A549 treated with AZD9567 at 1 μM for 4 hours (cell line): ENCODE data around the gene GGCX. TPM values are rescaled to one million over a fixed set of nuclear protein-coding genes. Genes with fewer than 3 reads are reported as not detected.

Source experiments
- total RNA-seq: library from RNA; stranded (reverse); fragments of 200-300 nt; extraction: Qiagen RNA extraction; gene quantifications from 5 replicates; pipeline ENCODE4 v1.2.3, GENCODE V29; 2022; ENCODE audit not compliant: insufficient read depth

GGCX gene
- 37.0 to 44.7 TPM (median 43.0 TPM) in 5 replicates for total RNA-seq

DNA sequence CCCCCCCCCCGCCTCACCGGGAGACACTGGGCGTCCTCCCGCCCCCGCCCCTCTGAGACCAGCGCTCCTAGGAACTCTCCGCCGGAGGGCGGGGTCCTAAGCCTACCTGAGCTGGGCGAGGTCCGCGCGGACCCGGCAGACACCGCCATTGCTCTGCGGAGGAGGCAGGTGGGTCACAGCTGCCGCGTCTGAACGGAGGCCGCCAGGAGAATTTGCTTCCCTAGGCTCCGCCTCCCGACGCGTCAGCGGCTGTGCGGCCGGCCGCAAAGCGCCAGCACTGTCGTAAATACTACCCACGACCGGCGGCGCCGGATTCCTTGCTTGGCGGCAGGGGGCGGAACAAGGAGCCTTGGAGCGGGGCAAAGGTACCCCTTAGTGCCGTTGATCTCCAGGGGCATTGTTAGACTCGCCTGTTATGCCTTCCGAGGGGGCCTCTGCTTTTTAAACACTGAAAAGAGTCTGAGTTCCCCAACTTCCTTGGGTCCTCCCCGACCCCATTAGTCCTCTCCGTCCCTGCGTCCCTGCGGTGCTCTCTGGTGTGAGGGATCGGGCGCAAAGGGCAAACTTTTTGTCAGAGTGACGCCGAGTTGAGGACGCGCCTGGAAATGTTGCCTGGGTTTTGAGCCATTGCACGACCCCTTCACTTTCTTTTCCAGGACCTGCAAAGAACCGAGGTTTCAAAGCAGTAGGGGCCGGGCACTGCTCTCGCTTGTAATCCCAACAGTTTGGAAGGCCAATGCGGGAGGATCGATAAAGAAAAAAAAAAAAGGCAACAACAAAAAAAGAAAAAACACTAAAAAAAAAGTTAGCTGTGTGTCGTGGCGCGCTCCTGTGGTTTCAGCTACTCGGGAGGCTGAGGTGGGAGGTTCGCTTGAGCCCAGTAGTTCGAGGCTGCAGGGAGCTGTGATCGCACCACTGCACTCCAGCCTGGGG lies at the start of gene GGCX:
GGCX (minus strand) TSS at position 214 of the 933 bp plus-strand sequence; CDS start at position 149, 65 bp downstream.

DNA sequence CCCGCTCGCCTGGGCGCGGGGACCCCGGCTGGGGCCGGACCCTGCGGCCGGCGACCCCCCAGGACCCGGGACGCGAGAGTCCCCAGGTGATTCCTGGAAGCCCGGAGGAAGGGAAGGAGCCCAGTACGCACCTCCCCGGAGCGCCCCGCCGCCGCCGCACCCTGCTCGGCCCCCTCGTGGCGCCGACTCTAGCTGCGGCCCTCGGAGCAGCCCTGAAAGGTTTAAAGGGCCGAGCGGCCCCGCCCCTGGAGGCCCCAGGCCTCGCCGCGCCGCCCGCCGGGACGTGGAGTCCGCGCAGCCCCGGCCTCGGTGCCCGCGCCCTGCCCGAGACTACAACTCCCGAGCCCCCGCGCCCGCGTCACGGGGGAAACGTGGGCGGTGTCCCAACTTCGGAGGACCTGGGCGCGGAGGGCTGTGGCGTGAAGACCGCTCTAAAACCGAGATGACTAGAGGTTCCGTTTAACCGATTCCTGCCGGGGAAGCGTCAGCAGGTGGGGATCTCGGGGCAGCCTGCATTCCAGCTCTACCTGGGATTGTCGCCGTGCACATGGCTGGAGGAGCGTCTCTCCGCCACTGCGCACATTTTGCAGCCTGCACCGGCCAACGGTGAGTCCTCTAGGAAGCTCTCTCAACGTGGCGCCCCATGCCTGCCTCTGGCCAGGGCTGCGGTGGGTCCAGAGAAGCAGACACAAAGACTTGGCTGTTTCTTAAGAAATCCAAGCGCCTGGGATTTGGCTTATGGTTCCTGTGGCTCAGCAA lies 41.4 kb upstream of the GGCX start, which contains the start of gene TMEM150A:
TMEM150A (minus strand) TSS at position 223 of the 759 bp plus-strand sequence. CDS start 750 bp downstream, outside the sequence.

DNA sequence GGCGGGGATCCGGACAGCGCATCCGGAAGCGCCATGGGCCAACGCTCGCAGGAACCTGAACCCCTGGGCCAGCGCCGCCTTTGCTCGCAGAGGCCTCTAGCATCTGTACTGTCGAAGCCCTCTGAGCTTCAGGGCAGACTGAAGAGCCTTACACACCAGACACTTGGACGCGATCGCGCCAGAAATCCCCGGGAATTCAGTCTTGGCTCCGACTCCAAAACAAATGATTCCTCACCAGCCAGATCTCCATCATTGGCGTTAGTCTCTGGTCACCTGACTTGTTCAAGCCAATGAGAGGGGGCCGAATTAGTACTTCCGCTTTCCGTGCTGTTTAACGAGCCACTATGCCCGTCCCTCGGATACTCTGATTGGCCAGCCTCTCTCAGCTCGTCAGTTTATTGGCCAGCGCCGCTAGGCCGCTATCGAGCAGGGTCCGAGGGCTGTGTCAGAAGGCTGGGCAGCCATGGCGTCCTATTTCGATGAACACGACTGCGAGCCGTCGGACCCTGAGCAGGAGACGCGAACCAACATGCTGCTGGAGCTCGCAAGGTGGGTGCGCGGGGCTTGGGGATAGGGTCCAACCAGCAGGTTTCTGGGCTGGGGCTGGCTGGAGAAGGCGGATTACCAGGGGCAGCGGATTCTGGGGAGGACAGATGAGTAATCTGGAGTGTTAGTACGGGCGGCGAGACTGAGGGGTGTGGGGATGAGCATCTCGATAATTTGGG lies 34.2 kb upstream of the GGCX start, which contains the start of gene RNF181:
RNF181 (plus strand) TSS at position 445 of the 725 bp plus-strand sequence; CDS start at position 464, 19 bp downstream.

DNA sequence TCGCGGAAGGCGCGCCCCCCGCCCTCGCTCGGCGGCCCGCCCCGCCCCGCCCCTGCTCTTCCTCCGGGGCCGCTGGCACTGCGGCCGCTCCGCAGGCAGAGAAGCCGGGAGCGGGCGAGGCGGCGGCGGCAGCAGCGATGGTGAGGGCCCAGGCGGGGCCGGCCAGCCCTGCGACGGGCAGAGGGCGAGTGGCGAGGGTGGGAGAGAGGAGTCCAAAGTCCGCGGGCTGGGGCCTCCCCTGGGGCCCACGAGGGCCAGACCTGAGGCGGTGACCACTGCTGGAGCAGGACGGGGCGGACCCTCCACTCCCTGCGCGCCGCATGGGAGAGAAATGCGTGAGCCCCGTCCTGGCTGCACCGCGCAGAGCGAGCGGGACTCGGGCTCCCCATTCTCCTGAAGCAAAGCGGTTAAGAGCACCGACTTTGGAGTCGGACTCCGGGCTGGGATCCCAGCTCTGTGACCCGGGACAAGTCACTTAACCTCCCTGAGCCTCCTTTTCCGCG lies 23.1 kb upstream of the GGCX start, which contains the start of gene VAMP5:
VAMP5 (plus strand) TSS at position 78 of the 503 bp plus-strand sequence; CDS start at position 138, 60 bp downstream.

DNA sequence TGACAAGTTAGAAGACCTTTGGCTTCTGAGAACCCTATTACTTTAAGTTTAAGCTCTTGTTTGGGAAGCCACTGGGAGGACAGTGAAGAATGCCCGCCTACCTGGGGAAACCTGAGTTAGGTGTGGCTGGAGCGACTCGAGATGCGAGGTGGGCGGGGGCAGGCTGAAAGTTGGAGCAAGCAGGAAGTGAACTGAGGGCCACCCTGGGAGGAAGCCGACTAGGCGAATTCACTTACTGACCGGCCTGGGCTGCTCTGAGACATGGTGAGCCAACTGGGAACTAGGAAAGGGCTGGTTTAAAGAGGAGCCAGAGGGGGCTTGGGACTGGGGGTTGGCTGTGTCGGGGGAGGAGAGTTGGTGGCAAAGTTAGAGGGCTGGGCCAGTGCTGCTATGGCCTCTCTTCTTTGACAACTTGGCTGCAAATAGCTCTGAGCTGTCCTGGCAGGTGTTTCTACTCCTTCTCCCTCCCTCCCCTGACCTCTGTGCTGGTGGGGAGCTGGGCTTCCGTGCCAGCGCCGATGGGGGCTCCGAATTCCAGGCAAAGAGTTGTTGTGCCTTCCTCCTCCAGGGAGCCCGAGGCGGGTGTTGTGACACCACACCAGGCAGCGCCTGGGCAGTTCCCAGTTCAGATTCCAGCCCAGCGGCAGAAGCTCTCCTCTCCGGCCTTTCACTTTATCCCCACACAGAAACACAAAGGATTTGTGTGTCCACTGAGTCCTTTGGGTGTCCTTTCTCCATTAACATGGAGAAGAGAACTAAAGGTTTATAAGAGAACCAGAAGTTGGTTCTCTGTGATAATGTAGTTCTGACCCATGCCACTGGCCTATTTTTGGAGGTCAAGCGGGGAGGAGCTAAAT lies 16.3 kb upstream of the GGCX start, which contains the start of gene VAMP8:
VAMP8 (plus strand) TSS at position 201 of the 857 bp plus-strand sequence; CDS start at position 262, 61 bp downstream.

DNA sequence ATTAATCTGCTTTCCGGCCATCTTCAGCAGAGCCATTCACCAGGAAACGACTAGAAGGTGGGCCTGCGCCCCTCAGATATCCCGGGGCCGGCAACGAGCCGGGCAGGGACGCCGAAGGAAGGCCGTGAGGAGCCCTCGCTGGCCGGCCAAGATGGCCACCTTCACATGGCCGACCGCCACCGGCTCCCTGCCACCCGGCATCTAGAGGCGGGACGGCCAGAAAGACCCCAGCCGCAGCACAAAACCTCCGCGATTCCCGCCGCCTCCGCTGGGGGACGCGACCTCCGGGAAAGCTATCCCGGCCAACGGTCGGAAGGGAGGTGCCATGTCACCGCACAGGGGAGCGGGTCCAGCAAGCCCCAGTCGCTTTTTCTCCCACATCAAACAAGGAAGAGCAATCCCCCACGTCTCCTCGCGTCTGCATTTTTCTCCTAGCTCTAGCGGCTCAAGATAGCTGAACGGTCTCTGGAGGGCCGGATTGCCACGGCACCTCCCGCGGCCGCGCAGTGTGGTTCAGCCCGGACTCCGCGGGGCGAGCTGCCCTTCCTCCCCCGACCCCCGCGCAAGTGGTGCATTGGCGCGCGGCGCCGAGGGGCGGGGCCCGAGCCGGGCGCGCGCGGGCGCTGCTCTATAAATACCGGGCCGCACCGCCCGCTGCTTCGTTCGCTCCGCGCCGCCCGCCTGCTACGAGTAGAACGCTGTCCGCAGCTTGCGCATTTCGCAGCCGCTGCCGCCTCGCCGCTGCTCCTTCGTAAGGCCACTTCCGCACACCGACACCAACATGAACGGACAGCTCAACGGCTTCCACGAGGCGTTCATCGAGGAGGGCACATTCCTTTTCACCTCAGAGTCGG lies 22.6 kb downstream of the GGCX start, which contains the start of gene MAT2A:
MAT2A (plus strand) TSS at position 662 of the 854 bp plus-strand sequence; CDS start at position 782, 120 bp downstream.

Other genes with a start within 250 kb of the GGCX start
- 87.8 to 101 TPM (median 100 TPM) in 5 replicates for gene TGOLN2, start 233.5 kb downstream of the GGCX start, total RNA-seq
- 60.5 to 64.7 TPM (median 62.8 TPM) in 5 replicates for gene RETSAT, start 207.0 kb downstream of the GGCX start, total RNA-seq
- gene ELMOD3, start 206.7 kb downstream of the GGCX start, total RNA-seq, result 10.1 to 11.7 TPM (median 10.6 TPM) in 5 replicates
- gene CAPG, start 151.1 kb downstream of the GGCX start, total RNA-seq, result 78.5 to 119 TPM (median 92.0 TPM) in 5 replicates
- 0.52 to 0.85 TPM (median 0.70 TPM) in 4 of 5 replicates, not detected in the other for gene SH2D6, start 142.8 kb downstream of the GGCX start, total RNA-seq
- 546 to 642 TPM (median 577 TPM) in 5 replicates for gene MAT2A, start 22.3 kb downstream of the GGCX start, total RNA-seq
- 13.3 to 18.8 TPM (median 17.4 TPM) in 5 replicates for gene VAMP8, start 16.1 kb upstream of the GGCX start, total RNA-seq
- 0.22 to 0.26 TPM in 2 of 5 replicates, not detected in the others for gene VAMP5, start 22.9 kb upstream of the GGCX start, total RNA-seq
- 195 to 199 TPM (median 198 TPM) in 5 replicates for gene RNF181, start 34.3 kb upstream of the GGCX start, total RNA-seq
- gene TMEM150A, start 41.2 kb upstream of the GGCX start, total RNA-seq, result 11.9 to 18.9 TPM (median 15.7 TPM) in 5 replicates
- 23.8 to 36.4 TPM (median 26.7 TPM) in 5 replicates for gene C2orf68, start 50.6 kb upstream of the GGCX start, total RNA-seq
- gene USP39, start 54.7 kb upstream of the GGCX start, total RNA-seq, result 71.5 to 75.1 TPM (median 72.0 TPM) in 5 replicates
- 0.11 to 0.23 TPM (median 0.16 TPM) in 4 of 5 replicates, not detected in the other for gene SFTPB, start 106.7 kb upstream of the GGCX start, total RNA-seq
- gene GNLY, start 132.9 kb upstream of the GGCX start, total RNA-seq, result 0.13 to 0.17 TPM (median 0.14 TPM) in 3 of 5 replicates, not detected in the others
- gene ATOH8, start 192.5 kb upstream of the GGCX start, total RNA-seq, result 12.5 to 15.9 TPM (median 14.4 TPM) in 5 replicates